Stimulated activated CD8-positive, alpha-beta memory T cell treated with anti-CD3 and anti-CD28 coated beads, Interleukin-12 subunit alpha, Interleukin-12 subunit beta, amount 100 ng/mL, for 24 hours (primary cell): Measurements from ENCODE around the gene GTF2H4.

Source experiments
- DNase-seq: peaks from one replicate; pipeline ENCODE4 v3.0.0-alpha.2; 2020; ENCODE audit errors: extremely low read depth

GTF2H4 gene

DNA sequence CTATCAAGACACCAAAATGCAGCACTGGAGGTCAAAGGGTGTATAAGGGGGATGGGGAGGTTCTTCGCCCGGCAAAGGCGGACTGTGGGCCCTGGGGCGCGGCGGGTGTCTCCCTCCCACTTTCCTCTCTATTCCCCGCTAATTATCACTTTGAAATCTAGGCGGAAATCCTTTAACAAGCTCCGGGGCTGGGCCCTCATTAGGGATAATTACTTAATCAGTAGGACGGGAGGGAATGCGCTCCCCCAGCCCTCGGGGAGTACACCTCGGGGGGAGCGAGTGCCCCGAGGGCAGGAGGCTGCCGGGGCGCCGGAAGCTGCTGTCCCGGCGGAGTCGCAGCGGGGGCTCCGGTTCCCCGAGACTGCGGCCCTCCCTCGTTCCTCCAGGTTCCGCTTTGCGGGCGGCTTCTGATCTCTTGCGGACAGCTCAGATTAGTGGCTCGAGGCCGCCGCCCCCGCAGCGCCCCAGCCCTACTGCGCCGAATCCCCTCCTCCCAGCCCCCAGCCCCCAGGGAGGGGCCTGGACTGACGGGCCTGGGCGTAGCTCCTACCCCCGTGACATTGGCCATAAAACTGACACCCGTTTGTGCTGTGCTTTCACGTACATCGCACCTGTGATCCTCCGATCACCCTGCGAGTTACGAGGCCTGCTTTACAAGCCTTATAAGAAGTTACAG lies 47.5 kb downstream of the GTF2H4 start:
- peak; percentile 62 for DNase-seq

DNA sequence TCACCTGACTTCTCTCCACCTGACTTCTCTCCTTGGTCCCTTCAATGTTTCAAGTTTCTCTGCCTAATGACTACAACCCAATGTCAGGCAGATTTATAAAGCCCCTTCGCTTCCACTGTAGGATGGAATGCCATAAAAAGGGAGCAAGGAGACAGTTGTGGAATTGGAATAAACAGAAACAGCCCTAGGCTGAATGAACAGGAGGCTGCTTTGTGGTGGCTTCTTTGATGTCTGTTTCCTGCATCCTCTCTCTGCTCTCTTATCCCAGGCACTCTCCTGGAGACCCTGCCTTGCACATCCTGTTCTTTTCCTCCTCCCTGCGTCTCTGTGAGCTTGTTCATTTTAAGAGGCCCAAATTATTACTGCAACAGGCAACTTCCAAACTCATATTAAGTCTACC lies 49.7 kb downstream of the GTF2H4 start:
- DNase-seq, result no peak

DNA sequence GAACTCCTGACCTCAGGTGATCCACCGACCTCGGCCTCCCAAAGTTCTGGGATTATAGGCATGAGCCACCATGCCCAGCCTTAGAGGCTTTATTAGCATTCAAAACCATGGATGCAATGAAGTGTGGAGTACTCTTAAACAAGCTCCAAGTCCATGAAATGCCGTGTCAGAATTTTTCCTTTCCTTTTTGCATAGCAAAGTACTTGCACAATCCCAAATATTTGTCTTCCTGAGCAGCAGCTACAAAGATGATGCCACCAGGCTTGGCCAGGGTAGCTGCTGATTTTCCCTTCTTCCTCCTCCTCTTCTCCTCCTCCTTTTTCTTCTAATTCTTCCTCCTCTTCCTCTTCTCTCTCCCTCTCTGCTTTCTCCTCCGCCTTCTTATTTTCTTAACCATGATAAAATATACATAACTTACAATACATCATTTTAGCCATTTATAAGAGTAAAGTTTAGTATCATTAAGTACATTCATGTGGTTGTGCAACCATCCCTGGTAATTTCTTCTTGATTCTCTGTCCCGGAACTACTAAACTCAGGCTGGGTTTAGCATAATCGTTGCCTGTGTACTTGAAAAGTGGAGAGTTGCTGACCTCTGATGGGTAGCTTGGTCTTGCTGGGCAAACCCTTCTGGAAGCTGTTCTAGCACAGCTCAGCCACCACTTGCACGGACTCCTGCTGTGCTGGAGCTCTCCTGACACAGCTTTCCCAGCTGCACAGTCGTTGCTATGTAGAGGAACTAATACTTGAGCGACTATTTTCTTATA lies 53.1 kb downstream of the GTF2H4 start:
- DNase-seq, result no peak

DNA sequence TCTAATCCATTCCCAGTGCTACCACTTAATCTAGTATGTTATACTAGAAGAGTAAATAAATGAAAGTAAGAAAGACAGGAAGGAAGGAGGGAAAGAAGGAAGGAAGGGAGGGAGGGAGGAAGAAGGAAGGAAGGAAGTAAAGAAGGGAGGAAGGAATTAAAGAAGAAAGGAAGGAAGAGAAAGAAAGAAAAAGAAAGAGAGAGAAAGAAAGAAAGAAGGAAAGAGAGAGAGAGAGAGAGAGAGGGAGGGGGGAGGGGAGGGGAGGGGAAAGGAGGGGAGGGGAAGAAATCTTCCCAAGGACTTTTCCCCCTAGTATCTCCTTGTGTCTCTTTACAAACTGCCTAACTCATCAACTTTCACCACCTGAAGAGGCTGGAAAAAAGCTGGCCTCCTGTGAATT lies 54.7 kb downstream of the GTF2H4 start:
- DNase-seq, result no peak

DNA sequence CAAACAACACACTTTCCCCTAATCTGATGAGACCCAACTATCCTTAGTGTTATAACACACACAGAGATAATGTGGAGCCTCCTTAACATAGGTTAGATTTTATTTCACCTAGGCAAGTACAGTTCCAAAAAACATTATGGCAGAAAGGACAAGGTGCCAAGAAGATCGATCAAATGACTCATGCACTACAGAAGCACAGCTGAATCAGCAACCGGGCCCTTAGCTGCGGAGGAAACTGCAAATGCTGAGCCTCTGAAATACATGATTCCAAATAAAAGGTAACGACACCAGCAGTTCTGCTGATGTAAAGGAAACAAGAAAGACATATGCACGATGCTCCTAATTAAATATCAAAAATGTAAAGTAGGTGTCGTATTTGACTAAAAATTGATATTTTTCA lies 55.6 kb downstream of the GTF2H4 start:
- DNase-seq, result no peak
